ENCODE data around the gene TTLL11.

GRCh38 chr9:122030357-122030756, 62.8 kb downstream of the TTLL11 start:
- no peak for TF ChIP-seq CTCF (IDR thresholded peaks at IDR 0.05 in 4 of 5, conservative IDR thresholded peaks at IDR 0.05 in 1 of 5)
- TF ChIP-seq POLR2A (IDR thresholded peaks at IDR 0.05), result no peak
